ENCODE data around the gene NHSL2. TPM values are rescaled to one million over a fixed set of nuclear protein-coding genes. Genes with fewer than 3 reads are reported as not detected.

The NHSL2 gene
- polyA plus RNA-seq, 3 donors = 16.6 to 39.8 (median 22.8) TPM

GRCh38 chrX:71944369-71944768 is 33.7 kb downstream of the NHSL2 start:
- no peaks in the 10 kb centered on the region for H3K9me3 ChIP-seq (replicated peaks in 1 of 2; ENCODE audit: control insufficient read depth in 1 of 2, insufficient read depth in 1 of 2, low read length in 2 of 2)
- H3K4me1 Mint-ChIP-seq = no peaks in the 10 kb centered on the region
- H3K27ac ChIP-seq (ENCODE audit: low read depth in 1 of 2, low read length in 2 of 2) = no peak overlapping the region
- WGBS (ENCODE audit: insufficient coverage) = 100% methylated on average over 1 of the region's 2 CpGs
- no peak for DNase-seq
- H2AFZ ChIP-seq (ENCODE audit: insufficient read depth, low read depth, low read length, poor library complexity, severe bottlenecking) = no peak overlapping the region
- intact Hi-C loops (cut with micrococcal nuclease) = no loop called here
- H4K20me1 ChIP-seq (ENCODE audit: insufficient read depth, low read length) = no peaks in the 10 kb centered on the region
- H3K27ac Mint-ChIP-seq = no peak overlapping the region
- H3K27me3 ChIP-seq (ENCODE audit: control insufficient read depth in 2 of 2, insufficient read depth in 2 of 2, low read length in 2 of 2) = peaks cover 0 to 3% of the 10 kb centered on the region in 2 donors
- H3K9ac ChIP-seq (ENCODE audit: insufficient read depth, low read length, poor library complexity, severe bottlenecking) = no peak overlapping the region
- H3K79me2 ChIP-seq (ENCODE audit: insufficient read depth, low read length) = no peaks in the 10 kb centered on the region
- H3K4me1 ChIP-seq (ENCODE audit: control insufficient read depth in 1 of 2, insufficient read depth in 2 of 2, low read length in 2 of 2) = no peaks in the 10 kb centered on the region
- H3K4me3 ChIP-seq (replicated peaks in 1 of 3; ENCODE audit: low read depth in 2 of 3, low read length in 3 of 3) = no peak overlapping the region
- H3K9me3 Mint-ChIP-seq = peaks cover 0 to 2% (median 0%) of the 10 kb centered on the region in 7 donors
- no peak overlapping the region for H3K4me2 ChIP-seq (replicated peaks; ENCODE audit: extremely low read depth, low read length, poor library complexity, severe bottlenecking)
- no peaks in the 10 kb centered on the region for H3K36me3 Mint-ChIP-seq
- TF ChIP-seq, protein P1, sequence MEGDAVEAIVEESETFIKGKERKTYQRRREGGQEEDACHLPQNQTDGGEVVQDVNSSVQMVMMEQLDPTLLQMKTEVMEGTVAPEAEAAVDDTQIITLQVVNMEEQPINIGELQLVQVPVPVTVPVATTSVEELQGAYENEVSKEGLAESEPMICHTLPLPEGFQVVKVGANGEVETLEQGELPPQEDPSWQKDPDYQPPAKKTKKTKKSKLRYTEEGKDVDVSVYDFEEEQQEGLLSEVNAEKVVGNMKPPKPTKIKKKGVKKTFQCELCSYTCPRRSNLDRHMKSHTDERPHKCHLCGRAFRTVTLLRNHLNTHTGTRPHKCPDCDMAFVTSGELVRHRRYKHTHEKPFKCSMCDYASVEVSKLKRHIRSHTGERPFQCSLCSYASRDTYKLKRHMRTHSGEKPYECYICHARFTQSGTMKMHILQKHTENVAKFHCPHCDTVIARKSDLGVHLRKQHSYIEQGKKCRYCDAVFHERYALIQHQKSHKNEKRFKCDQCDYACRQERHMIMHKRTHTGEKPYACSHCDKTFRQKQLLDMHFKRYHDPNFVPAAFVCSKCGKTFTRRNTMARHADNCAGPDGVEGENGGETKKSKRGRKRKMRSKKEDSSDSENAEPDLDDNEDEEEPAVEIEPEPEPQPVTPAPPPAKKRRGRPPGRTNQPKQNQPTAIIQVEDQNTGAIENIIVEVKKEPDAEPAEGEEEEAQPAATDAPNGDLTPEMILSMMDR (IDR thresholded peaks at IDR 0.05) = no peak
- H3K4me3 Mint-ChIP-seq = no peak overlapping the region
- peaks cover 0 to 11% (median 9%) of the 10 kb centered on the region in 3 donors for H3K27me3 Mint-ChIP-seq (ENCODE audit: low read depth in 3 of 3)
- H3K36me3 ChIP-seq (replicated peaks in 1 of 2; ENCODE audit: control insufficient read depth in 1 of 2, insufficient read depth in 2 of 2, low read length in 2 of 2) = no peaks in the 10 kb centered on the region

- Mint-ChIP-seq H3K36me3 (no peaks in the 10 kb centered on the region), H3K27me3 (ENCODE audit: low read depth in 3 of 3) (peaks cover 0 to 13% (median 11%) of the 10 kb centered on the region in 3 donors), H3K4me1 (no peaks in the 10 kb centered on the region), H3K9me3 (peaks cover 0 to 2% (median 0%) of the 10 kb centered on the region in 7 donors), H3K27ac (no peak overlapping the region), H3K4me3 (no peak overlapping the region)
- Histone ChIP-seq H3K79me2 (ENCODE audit: insufficient read depth, low read length) (no peaks in the 10 kb centered on the region), H3K4me1 (ENCODE audit: control insufficient read depth in 1 of 2, insufficient read depth in 2 of 2, low read length in 2 of 2) (no peaks in the 10 kb centered on the region), H3K9me3 (replicated peaks in 1 of 2; ENCODE audit: control insufficient read depth in 1 of 2, insufficient read depth in 1 of 2, low read length in 2 of 2) (no peaks in the 10 kb centered on the region), H2AFZ (ENCODE audit: insufficient read depth, low read depth, low read length, poor library complexity, severe bottlenecking) (no peak overlapping the region), H3K27ac (ENCODE audit: low read depth in 1 of 2, low read length in 2 of 2) (no peak overlapping the region), H3K9ac (ENCODE audit: insufficient read depth, low read length, poor library complexity, severe bottlenecking) (no peak overlapping the region), H3K4me2 (replicated peaks; ENCODE audit: extremely low read depth, low read length, poor library complexity, severe bottlenecking) (no peak overlapping the region), H3K4me3 (replicated peaks in 1 of 3; ENCODE audit: low read depth in 2 of 3, low read length in 3 of 3) (no peak overlapping the region), H4K20me1 (ENCODE audit: insufficient read depth, low read length) (no peaks in the 10 kb centered on the region), H3K27me3 (ENCODE audit: control insufficient read depth in 2 of 2, insufficient read depth in 2 of 2, low read length in 2 of 2) (peaks cover 0 to 3% of the 10 kb centered on the region in 2 donors), H3K36me3 (replicated peaks in 1 of 2; ENCODE audit: control insufficient read depth in 1 of 2, insufficient read depth in 2 of 2, low read length in 2 of 2) (no peaks in the 10 kb centered on the region)
- no CpG with 5 or more reads among the region's 8 CpGs for WGBS (ENCODE audit: insufficient coverage)
- TF ChIP-seq, protein P1 (IDR thresholded peaks at IDR 0.05) = no peak
- intact Hi-C loops (cut with micrococcal nuclease) = no loop called here
- DNase-seq = no peak
Observed at GRCh38 chrX:71945237-71945805, 34.7 kb downstream of the NHSL2 start.
